ENCODE results near the gene MARF1.
"Not testable (repeated sequence)": the region's sequence is repeated elsewhere in the genome, so short reads cannot be mapped to it uniquely, and the experiment has no call there.

The MARF1 gene

DNA sequence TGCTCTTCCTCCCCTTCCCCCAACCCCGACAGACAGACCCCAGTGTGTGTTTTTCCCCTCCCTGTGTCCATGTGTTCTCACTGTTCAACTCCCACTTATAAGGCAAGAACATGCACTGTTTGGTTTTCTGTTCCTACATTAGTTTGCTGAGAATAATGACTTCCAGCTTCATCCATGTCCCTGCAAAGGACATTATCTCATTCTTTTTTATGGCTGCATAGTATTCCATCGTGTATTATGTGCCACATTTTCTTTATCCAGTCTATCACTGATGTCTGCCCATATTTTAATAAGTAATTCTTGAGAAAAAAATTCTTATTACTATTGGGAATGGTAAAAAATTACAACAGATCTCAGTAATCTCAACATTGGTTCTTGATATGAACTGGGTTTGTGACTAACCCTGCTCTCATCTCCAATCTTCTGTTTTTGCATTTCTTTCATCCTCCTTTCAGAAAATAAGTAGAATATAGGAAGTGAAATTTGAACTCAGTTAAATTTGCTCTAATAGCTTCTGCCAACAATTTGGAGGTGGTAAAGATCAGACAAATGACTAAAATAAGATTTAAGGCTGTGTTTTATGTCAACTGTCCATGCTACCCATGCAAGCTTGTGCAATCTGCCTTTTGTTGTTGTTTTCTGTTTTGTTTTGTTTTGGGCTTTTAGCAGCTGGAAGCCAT, 11.1 kb downstream of the MARF1 start:
- no peak for DNase-seq (ENCODE audit: low read depth, low spot score)

DNA sequence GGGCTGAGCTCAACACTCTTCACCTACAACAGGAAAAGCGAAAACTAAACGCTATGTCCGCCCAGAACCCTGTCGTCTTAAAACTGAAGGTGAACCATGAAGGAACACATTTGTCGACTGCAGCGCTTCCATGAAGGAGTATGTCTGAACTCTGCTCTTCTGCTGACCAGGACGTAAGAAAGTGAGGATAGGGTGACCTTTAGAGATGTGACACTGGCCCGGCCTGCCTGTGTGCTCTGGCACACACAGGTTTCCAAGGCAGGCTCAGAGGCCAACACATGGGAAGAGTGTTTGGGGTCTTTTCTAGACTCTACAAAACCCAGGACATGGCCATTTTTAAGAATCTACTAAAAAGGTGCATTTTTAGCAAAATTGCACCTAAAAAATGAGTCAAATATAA, 21.1 kb downstream of the MARF1 start:
- DNase-seq (ENCODE audit: low read depth, low spot score), result no peak

DNA sequence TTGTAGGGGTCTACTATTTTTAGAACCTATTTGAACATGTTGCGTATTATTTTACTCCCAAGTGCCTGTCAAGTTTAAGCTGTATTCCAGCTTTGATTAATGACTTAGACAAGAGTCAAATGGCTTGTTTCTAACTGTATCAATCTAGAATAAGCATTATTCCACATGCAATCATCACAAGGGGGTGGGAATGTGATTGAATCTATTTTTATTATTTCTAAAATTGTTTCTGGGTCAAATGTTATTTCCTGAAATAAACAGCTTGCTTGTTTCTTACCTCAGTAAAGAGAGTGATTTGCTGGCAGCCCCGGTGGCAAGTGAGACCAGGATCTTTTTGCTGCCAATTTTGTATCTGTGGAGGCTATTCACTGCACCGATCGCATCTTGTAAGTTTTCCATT, 21.5 kb downstream of the MARF1 start:
- no peak for DNase-seq (ENCODE audit: low read depth, low spot score)

DNA sequence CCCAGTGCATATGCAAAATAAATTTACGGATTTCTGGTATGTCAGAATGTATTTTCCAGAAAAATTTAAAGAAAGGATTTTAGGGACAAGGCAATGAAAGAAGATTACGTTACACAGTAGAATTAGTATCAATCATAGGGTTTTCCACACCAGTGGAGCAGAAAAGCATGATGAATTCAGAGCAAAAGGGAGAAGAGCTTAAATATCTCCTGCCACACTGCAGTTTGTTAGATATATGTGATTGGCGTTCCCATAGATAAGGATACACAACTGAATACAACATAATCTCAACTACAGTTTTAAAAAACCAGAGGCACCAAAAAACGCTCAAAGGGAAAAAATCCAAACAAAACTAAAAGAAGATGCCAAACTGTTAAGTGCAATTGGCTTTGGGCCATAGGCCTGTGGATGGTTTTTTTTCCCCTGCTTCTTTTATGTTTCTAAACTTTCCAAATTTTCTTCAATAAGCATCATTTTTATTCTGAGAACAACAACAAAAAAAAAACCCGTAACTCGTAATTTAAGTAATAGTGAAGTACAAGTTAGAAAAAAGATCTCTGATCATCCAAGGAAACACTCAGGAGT, 22.3 kb downstream of the MARF1 start:
- no peak for DNase-seq (ENCODE audit: low read depth, low spot score)

DNA sequence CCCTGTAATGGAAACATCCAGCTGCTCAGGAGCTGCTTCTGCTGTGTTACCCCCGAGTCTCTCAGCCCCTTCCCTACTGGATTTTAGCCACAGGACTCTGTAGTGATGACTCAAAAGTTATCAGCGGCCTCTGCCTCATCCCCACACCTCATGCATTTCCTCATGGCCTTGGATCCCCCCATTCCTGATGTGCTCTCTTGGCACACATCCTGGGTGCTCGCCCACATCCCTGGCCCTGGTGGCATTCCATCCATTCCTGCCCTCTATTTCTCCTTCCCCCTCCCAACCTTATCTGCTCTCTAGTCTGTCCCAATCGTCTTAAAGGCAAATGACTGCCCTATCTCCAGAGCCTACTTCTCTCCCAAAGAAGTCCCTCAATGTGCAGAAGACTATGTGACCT, 24.6 kb downstream of the MARF1 start:
- DNase-seq (ENCODE audit: low read depth, low spot score), result no peak

DNA sequence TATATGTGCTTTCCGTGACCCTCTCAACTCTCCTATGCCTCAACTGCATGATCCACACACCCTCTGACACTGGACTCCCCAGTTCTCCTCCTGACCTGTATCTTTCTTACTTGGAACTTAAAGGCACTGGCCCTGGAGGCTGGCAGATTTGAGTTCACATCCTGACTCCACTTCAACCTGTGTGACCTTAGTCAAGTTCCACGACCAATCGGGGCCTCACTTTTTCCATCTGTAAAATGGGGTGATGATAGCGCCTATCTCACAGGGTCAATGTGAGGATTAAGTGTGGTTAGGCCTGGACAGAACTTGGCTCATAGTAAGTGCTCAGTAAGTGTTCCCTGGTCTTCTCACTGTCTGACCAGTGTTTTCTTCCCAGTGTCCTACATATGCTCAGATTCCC, 25.1 kb downstream of the MARF1 start:
- DNase-seq (ENCODE audit: low read depth, low spot score), result no peak

DNA sequence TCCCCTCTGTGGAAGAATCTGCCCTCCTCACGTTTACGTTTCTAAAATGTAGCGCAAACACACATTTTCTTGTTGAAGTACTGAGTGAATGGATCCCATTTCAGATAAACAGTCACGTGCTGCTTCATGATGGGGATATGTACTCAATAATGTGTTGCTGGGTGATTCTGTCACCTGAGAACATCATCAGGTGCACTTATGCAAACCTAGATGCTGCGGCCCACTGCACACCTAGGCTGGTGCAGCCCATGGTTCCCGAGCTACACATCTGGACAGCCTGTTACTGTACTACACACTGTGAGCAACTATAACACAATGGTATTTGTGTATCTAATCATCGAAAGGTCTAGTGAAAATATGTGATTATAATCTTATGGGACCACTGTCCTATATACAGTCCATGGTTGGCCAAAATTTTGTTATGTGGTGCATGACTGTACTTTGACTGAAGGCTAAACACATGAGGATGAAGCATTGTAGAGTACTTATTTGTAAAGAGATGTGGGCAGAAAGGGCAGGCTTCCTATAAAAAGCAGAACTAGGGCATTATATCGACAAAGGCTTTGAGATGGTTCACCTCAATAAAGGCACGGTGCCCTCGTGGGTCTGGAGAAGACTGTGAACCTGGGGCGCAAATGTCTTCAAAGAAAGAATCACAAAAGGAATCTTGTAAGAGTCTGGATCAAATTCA, 26.3 kb downstream of the MARF1 start:
- DNase-seq (ENCODE audit: low read depth, low spot score), result no peak

DNA sequence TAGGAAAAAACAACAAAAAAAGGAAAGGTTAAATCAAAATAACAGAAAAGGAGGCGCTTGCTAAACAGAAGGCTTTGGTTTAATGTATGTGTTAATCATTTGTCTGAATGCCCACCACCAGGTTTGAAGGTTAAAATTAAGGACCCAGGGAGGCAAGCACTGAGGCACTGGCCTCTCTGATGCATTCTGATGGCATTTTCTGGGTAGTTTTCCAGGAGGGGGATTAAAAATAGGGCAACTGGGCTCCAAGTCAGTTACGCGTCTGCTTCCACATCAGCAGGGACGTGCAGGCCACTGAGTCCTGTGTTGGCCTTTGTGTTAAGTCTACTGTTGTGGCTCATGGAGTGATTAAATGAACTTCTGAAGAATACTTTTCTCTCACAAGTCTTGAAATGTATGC, 26.9 kb downstream of the MARF1 start:
- DNase-seq (ENCODE audit: low read depth, low spot score), result no peak

DNA sequence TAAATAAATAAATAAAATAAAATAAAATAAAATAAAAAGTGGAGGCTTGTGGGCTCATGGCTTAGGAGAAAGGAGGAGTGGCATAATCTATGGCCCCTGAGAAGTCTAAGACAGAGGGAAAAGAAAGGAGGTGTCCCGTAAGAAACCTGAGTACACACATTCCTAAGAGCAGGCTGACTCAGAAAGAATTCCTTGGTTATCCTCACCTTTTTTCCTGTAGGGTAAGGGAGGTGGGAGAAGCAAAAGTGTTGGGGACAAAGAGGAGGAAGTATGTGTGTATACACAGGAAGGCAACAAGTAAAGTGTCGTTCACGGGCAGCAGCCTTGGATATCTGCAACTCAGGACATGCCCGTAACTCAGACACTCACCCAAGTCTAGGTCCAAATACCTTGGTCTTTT, 29.3 kb downstream of the MARF1 start:
- no peak for DNase-seq (ENCODE audit: low read depth, low spot score)

DNA sequence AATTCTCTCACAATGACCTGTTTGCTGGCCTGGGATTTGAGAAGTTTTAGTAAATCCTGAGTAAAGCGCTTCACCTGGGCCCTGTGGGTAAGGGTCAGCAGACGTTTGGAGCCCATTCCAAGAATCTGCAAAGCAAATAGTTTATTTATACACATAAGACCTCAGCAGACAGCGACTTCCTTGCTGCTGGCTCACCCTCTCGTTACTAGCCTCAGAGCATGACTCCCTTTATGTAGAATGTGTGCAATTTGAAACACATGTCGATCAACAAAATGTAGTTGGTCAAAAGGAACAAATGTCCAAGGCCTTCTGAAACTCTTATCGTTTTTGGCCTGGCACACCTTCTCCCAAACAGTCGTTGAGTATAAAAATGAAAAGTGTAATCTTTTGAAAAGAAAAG, 31.3 kb downstream of the MARF1 start:
- no peak for DNase-seq (ENCODE audit: low read depth, low spot score)

DNA sequence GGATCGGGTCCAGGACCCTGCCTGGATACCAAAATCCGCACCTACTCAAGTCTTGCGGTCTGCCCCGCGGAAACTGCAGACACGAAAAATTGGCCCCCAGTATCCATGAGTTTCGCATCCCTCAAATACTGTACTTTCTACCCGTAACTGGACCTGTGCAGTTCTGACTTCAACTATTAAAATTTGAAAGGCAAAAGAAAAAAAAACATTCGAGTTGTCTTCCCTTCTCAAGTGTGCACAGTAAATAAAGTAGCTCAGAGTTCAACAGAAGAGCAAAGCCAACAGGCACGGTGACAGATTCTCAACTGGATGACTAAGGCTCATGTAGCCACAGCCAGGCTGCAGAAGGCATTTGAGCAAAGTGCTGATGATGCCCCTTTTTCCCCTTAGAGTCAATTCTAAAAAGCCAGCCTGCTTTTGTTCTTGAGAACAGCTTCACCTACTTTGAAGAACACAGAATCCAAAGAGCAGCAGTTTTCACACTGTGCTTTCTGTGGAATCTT, 32.5 kb downstream of the MARF1 start:
- no peak for DNase-seq (ENCODE audit: low read depth, low spot score)

DNA sequence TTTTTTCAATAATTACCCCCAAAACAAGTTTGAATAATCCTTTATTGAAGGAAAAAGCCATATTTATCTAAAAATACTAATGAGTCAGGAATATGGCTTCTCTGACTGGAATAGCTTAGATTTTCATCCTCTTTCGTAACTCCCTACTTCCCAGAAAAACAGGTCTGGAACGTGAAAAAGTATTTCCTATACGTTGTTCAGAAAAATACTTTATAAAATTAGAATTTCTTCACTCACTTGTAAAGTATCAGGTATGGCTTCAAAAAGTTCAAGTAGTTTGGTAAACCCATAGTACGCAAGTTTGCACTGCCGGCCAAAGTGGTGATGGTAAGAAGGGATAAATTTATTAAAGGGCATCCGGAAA, 33.7 kb downstream of the MARF1 start:
- no peak for DNase-seq (ENCODE audit: low read depth, low spot score)

DNA sequence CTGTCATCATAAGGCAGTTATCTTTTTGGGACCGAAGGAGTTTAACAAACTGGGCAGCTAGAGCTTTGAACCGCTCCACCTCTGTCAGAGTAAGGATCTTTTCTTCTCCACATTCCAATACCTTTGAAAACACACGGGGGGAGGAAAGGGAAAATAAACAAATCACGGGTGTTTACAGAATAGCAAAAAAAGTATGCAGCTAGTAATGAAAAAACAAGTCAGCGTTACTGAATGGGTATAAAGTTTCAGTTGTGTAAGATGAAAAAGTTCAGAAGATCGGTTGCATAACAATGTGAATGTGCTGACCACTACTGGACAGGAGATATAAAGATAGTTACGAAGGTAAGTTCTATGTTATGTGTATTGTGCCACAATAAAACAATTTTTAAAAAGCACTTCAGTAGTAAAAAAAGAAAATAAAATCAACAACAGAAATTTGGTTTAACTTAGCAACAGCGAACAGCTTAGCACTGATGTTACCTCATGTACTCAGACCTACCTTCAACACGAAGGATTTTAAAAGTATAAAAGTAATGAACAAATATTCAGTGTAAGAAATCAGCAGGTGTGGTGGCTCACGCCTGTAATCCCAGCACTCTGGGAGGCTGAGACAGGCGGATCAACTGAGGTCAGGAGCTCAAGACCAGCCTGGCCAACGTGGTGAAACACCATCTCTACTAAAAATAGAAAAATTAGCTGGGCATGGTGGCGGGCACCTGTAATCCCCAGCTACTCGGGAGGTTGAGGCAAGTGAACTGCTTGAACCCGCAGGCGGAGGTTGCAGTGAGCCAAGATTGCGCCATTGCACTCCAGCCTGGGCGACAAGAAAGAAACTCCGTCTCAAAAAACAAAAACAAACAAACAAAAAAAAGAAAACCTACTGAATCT, 34.3 kb downstream of the MARF1 start:
- DNase-seq (ENCODE audit: low read depth, low spot score), result no peak

DNA sequence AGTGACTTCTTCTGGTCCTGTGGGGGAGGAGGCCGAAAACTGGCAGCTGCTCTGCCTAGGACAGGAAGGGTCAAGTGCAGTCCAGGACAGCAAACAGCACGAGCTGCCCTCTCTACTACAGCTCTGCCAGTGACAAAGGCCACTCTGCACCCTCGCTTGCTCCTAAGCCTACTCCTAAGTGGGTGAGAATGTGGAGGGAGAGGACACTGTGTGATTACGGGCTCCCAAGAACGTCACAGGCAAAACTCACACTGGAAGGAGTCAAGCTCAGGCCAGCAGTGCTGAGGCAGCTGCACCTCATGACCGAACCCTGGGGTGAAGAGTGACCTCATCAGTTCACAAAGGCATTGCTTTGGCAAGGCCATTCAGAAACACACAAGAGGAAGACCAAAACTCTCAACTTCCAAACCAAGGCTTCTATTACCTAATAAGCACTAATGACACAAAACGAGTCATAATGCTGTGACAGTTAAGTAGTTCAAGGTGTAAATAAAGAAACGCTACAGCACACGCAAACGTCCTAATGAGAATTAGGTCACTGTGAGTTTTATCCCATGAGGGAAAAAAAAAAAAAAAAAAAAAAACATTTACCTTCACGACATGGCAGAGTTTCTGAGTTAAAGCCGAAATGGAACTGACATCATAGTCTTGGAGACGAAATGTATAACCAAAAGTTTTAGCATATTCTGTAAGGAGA, 35.1 kb downstream of the MARF1 start:
- DNase-seq (ENCODE audit: low read depth, low spot score), result no peak

DNA sequence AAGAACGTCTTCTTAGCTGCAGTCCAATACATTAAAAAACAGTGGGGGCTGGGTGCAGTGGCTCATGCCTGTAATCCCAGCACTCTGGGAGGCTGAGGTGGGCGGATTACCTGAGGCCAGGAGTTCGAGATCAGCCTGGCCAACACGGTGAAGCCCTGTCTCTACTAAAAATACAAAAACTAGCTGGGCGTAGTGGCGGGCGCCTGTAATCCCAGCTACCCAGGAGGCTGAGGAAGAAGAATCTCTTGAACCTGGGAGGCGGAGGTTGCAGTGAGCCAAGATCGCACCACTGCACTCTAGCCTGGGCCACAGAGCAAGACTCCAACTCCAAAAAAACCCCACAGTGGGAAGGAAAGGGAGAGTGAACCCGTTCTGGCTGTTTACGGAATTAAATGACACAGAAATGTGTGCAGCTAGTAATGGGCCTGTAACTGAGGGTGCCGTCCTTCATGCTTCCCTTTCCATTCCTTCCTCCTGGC, 35.7 kb downstream of the MARF1 start:
- not testable (repeated sequence) for DNase-seq (ENCODE audit: low read depth, low spot score)

DNA sequence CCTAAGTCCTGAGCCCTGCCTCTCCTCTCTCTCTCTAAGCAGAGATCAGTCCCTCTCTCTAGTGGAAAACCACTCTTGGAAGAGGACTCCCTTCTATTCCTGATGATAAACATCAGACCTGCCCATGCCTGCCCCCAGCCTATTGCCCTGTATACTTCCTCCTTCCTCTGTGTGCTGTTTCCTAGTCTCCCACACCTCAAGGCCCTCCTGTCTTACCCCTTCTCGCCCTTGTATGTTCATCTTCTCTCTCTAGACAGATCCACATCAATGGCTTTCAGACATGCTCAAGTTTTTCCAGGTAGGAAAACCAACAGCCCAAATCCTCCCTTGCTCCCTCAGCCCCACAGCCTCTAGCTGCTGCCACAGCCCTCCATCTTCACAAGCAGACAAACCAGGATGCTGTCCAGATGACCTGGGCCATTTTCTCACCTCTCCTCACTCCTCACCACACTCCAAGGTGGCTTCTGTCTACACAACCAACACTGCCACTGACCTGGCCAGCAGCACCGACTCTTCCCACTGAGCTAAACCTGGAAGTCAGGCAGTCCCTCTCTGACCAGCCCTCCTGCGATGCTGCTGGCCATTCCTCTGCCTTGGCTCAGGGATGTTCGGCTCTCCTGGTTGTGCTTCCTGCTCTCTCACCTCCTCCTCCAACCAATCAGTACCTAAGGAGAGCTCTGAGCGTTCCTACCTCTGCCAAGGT, 36.3 kb downstream of the MARF1 start:
- no peak for DNase-seq (ENCODE audit: low read depth, low spot score)

DNA sequence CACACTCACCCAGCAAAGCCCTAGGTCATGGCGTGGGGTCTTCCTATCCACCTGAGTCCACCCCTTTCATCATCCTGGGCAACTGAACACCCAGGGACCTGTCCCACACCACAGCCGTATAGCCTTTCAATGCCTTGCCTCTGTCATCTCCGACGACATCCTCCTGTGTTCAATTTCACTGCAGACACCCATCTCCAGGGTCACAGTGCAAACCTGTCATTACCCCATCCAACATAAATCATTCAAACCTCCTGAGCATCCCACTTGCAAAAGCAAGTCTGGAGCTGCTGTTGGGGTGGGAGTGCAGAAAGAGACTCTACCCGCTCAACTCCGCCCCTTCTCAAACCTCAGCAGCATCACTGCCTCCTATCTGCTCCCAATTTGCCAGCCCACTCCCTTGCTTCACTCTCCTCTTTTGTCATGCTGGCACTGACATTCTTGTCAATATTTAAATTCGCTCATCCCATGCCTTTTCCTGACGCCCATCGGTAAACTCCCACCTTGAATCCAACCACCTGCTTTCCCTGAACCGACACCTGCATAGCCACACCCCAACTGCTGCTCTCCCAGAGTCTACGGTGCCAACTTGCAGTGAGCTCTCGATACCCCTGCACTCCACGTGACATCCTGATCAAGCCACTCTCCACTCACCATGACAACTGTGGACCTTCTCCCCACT, 37.0 kb downstream of the MARF1 start:
- no peak for DNase-seq (ENCODE audit: low read depth, low spot score)

DNA sequence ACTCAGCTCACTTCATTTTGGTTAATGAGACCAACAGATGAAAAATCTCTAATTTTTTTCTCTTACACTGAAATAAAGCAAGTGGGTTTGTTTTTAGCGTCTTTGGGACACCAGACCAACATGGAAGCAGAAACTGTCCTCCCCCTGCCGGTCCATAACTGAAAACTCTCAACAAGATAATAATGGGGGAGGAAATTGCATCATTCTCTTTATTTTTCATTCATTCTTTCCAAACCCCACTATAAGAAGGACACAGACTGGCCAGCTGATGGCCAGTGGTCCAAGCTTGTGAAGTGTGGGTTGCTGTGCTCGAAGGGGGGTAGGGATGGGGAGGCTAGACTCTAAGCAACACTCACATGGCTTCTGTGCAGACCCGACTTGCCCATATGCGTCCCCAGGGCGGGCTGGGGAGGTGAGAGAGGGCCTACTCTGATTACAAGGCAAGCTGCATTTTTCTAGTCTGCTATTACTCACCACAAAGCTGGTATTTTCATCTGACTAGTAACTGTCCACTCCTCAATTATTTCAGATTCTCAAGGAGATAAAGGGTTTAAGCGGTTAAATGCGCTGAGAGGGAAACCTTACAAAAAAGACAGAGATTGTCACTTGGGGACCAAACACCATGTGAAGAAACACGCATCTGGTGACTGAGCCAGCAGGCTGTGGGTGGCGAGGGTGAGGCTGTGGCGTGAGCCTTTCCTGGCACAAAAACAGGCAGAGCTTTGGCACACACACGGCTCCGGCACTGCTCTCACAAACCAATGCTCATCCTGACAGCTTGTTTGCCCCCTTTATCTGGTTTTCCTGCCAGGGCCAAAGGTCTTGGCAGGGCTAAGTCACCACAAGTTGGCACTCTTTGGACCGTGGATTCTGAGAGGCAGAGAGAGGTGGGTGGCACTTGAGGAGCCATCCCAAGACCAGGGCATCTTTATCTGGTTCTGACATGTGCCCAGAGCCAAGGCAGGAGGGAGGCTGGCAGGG, 38.2 kb downstream of the MARF1 start:
- DNase-seq (ENCODE audit: low read depth, low spot score), result no peak

All from activated CD4-positive, CD25-positive, alpha-beta regulatory T cell treated with anti-CD3 and anti-CD28 coated beads, Interleukin-2, amount 50 U/mL, for 16 hours (primary cell).